GM18868 (cell line): ENCODE measurements around the gene SBK2.
"Not testable (repeated sequence)": the region's sequence is repeated elsewhere in the genome, so short reads cannot be mapped to it uniquely, and the experiment has no call there.

ENCODE experiments used
- ATAC-seq: cut with Tn5 transposase; IDR thresholded peaks from one replicate; pipeline ENCODE4 v1.9.1; 2021; ENCODE audit warnings: mild to moderate bottlenecking, moderate library complexity; ENCODE audit not compliant: unreplicated experiment

SBK2 gene

DNA sequence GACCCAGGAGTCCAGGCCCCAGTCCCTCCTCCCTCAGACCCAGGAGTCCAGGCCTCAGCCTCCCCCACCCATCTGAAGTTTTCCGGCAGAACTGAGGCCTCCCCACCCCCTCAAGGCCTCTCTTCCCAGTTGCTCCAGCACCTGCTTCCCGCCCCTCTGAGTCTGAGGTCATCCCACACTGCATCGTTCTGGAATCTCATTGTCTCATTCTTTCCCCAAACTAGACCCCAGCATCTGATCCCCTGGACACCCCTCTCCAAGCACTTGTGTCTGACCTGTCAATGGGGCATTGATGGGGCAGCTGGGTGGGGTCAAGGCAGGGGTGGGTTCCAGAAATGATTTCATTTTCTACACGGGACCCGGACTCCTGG is 793 bp upstream of the SBK2 start:
- ATAC-seq = no peak

DNA sequence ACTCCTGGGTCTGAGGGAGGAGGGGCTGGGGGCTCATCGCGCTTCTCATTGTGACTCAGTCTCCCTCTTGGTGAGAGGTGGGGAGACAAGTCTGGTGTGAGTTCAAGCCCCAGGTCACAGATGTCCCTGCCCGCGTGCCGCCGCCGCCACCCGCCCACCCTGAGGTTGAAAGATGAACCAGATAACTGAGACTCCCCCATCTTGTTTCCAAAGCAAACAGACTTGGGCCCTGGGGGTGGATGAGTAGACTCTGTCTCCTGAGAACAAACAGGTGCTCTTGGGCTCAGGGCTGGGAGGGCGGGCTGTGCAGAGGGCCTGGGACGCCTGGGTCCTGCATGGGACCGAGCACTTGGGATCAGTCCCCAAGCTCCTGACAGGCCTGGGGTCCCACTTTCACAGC is 567 bp downstream of the SBK2 start:
- no peak for ATAC-seq

DNA sequence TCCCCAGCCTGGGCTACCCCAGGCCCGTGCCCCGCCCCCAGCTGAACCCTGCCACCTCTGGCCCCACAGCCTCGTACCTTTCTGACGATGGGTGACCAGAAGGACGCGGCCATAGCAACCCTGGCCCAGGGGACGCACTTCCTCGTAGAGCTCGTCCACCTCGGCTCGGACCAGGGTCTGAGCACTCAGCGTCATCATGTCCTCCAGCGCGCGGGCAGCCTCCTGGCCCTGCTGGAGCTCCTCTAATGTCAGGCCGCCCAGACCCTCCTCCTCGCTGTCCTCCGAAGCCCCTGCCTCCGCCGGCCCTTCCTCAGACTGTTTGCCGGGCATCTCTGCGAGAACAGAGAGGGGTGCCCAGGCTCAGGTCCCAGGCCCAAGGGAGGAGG is 975 bp downstream of the SBK2 start:
- no peak for ATAC-seq

DNA sequence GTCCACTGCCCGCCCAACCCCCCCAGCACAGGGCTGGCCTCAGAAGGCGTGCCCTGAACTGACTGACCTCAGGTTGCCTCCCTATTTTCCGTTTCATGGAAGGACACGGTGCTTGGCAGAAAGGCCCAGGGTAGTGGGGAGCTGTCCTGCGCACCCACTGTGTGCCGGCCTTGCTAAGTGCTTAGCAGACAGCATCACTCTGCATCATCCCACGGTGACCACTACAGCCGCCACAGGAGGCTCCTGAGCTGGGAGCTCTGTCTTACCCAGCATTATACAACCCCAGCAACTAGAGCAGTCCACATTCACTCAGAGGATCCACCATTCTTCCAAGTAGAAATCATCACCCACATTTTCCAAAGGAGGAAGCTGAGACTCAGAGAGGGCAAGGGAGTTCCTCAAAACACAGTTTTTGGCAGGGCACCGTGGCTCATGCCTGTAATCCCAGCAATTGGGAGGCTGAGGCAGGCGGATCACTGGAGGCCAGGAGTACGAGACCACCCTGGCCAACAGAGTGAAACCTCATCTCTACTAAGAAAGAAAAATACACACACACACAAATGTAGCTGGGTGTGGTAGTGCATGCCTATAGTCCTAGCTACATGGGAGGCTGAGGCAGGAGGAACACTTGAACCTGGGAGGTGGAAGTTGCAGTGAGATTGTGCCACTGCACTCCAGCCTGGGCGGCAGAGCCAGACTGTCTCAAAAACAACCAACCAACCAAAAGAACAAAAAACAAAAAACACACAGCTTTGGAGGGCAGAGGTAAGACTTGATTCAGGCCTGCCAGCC is 1.6 kb downstream of the SBK2 start:
- no peak for ATAC-seq

DNA sequence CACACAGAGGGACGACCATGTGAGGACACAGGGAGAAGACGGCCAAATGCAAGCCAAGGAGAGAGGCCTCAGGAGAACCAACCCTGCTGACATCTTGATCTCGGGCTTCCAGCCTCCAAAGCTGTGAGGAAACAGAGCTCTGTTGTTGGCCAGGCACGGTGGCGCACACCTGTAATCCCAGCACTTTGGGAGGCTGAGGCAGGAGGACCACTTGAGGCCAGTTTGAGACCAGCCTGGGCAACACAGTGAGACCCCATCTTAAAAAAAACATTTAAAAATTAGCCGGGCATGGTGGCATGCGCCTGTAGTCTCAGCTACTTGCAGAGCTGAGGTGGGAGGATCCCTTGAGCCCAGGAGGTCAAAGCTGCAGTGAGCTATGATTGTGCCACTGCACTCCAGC is 2.7 kb downstream of the SBK2 start:
- not testable (repeated sequence) for ATAC-seq

DNA sequence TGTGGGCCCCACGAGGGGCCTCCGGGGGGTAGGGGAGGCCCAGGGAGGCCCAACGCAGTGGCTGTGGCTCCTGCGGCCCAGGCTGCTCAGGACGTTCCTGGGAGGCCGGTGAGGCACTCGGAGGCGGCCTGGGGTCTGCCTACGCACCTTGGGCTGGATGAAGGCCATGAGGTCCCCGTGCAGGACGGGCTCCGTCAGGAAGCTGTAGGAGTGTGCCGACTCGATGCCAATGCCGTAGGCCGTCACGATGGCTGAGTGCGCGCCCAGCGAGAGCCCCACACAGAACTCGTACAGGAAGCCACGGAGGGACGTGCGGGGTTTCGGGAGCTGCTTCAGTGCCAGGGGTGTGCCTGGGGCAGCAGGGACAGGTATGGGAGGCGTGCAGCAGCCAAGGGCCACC is 5.9 kb downstream of the SBK2 start:
- no peak for ATAC-seq

DNA sequence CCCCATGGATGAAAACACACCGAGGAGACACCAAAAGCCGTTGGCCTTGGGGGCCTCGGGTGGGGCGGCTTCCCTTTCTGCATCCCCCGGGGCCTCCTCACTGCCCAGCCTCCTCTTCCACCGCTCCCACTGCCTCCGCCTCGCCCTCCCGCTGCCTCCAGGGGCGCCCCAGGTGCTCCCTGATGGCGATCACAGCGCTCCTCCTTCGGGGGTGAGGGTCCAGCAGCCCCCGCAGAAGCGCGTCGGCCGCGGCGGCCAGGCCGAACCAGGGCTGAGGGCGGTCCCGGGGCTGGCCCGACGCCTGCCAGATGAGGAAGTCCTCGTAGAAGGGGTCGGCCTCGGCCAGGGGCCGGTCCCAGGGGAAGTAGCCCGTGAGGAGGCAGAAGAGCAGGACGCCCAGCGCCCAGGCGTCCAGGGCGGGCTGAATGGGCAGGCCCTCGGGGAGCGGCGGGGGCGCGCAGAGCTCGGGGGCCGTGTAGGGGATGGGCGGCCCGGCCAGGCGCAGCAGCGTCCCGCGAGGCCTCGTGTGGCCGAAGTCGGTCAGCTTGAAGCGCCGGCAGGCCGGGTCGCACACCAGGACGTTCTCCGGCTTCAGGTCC is 7.2 kb downstream of the SBK2 start:
- no peak for ATAC-seq

DNA sequence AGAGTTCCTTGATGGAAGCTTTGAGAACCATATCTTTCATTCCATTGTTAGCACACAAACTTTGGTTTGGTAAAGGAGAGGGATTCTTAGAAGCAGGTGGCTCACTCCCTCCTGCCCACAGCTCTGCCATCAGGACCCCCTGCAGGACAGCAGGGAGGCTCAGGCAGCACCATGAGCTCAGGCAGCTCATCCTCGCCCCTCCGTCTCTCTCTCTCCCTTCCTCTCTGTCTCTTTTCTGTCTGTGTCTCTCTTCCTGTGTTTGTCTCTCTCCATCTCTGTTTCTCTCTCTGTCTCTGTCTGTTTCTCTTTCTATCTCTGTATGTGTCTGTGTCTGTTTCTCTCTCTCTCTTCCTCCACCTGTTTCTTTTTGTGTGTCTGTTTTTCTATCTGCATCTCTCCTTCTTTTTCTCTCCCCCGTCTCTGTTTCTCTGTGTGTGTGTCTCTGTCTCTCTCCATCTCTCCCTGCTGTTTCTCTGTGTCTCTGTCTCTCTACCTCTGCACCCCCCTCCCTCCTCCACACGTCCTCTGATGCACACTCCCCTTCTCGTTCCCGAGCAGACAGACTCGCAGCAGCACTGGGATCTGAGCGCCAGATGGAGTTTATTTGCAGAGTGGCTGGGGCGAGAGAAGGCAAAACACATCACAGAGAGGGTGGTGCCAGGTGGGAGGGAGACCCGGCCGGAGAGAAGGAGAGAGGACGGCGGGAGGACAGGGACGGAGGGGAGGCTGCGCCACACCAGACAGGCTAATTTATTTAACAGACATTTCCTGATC is 8.7 kb downstream of the SBK2 start:
- no peak for ATAC-seq

DNA sequence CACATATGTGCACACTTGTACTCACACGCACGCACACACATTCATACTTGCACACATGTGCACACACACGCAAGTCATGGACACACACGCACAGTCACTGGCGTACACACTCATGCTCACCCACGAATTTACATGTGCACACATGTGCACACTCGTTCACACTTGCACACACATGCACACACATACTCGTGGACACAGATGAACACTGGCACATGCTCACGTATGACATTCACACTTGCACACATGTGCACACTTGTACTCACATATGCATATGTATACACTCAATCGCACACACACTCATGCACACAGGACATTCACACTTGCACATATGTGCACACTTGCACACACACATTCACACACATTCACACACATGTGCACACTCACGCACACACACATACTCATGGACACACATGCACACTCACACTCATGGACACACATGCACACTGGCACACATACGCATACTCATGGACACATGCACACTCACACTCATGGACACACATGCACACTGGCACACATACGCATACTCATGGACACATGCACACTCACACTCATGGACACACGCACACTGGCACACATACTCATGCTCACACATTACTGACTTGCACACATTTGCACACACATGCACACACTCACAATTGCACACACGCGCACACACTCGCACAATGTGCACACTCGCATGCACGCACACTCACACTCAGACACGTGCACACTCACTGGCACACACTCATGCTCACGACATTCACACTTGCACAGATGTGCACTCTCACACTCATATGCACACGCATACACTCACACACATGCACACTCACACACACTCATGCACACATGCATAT is 9.5 kb downstream of the SBK2 start:
- no peak for ATAC-seq

DNA sequence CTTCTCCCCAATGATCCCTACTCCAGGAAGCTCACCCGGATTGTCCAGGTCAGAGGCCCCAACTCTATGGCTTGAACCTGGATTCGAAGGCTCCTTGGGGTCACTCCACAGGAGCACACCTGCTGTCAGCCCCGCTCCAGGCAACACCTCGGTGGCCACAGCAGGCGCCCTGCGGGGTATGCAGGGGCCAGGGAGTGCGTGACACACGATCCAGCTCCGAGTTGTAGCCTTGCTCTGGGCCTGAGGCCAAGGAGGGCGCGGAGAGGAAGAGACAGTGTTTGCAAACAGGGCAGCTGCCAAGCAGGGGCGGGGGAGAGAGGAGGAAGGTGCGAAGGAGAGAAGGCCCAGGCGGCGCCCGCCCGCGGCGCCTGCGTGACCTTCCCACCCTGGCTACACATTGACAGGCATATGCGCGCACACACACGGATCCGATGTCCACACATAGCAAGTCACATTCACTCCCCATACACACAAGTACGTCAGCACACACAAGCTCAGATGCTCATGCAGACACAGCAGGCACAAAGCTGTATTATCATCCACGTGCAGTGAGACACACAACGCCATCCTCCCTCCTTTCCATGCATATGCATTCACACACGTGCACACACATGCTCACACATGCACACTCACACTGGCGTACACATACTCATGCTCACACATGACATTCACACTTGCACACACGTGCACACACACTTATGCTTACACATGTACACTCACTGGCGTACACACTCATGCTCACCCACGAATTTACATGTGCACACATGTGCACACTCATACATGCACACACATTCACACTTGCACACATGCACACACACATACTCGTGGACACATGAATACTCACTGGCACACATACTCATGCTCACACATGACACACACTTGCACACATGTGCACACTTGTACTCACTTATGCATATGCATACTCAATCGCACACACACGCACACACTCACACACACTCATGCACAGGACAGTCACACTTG is 10.4 kb downstream of the SBK2 start:
- no peak for ATAC-seq

DNA sequence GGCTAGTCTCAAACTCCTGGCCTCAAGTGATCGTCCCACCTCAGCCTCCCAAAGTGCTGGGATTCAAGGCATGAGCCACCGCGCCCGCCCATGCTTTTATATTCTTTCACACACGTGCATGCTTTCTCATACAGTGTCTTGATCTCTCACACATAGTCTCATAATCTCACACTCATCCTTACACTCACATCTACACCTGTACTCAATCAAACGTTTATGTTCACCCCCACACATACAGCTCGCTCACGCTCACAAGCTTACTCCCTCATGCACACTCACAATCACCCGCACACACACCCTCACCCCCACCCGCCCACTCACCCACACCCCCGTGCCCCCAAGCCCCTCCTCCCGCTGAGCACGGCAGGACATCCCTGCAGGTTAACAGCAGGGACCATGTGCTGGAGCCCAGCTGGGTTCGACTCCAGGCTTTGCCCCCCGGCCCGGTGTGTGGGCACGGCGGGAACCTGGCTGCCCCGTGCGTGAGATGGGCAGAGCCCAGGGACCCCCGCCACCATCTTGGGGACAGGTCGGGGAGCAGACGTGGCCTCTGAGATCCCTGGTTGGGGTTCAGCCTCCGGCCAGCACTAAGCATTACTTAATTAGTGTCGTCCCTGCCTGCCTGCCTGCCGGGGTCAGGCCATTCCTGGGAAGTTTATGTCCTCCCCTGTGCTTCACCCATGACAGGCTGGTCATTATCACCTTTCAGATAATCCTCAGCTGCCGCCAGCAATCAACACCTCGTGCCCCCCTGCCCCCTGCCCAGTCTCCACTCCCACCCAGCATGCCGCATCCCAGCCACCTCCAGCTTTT is 11.4 kb downstream of the SBK2 start:
- ATAC-seq = no peak

DNA sequence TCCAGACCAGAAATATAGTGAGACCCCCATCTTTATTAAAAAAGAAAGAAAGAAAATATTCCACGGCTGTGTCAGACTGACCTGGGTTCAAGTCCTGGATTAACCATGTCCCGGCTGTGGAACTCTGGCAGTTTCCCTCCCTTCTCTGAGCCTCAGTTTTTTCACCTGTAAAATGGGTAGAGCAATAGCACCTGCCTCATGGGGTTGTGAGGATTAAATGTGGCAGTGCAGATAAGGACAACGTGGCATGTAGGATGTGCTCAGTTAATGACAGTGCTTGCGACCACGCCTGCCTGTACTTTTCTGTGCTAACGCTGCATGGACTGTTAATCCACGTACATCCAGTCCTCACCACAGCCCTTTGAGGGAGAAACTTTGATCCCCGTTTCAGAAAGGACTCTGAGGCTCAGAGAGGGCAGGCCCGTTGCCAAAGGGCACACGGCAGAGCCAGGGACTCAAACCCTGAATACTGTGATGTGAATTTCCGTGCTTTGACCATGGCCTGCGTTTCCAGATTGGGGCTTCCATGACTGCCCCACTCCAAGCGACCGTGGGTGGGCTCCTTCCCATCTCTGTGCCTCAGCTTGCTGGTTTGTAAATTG is 16.1 kb downstream of the SBK2 start:
- no peak for ATAC-seq

DNA sequence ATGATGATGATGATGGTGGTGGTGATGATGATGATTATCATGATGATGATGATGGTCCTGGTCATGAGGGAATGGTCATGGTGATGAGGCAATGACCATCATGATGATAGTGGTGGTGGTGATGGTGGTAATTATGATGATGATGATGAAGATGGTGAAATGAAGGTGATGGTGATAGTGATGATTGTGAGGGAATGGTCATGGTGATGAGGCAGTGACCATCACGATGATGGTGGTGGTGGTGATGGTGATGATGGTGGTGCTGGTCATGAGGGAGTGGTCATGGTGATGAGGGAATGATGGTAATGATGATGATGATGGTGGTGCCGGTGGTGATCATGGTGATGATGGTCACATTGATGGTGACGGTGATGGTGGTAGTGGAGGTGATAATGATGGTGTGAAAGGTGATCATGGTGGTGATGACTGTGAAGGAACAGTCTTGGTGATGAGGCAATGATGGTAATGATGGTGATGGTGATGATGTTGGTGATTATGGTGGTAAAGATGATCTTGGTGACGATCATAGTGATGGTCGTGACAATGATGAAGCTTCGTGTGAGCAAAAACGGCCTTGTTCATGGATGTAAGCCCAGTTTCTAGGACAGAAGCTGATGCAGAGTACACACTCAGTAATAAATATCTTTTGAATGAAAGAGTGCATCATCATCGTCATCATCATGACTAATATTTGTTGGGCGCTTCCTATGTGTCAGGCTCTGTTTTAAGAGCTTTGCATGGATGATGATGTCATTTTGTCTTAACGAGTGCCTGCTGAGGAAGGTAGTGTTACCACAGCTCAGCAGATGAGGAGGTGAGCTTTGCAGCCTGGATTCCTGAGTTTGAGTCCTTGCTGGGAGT is 17.3 kb downstream of the SBK2 start:
- no peak for ATAC-seq

DNA sequence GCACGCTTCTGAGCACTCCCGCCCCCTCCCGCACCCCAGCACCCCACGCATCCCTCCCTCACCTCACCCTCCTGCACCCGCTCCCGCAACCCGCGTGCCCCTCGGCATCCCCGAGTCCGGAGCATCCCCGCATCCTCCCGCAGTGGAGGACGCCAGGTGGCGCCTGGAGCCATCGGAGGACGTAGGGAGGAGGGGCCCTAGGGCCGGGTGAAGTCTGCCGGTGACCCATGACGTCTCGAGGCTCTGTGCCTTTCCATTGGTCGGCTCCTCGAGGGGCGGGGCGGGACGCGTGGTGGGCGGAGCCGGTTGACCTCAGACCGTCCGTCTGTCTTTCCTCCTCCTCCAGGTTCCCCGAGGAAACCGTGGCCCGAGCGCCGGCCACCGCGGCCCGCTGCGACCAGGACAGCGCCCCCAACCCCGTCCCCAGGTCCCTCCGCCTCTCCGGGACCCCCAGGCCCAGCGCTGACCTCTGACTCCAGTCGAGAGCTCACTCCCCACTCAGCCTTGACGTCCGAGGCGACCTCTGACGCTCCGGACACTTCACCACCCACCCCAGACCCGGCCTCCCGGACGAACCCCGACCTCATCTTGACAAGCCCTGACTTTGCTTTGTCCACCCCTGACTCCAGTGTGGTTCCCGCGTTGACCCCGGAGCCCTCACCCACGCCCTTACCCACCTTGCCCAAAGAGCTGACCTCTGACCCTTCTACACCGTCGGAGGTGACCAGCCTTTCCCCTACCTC is 19.9 kb downstream of the SBK2 start:
- ATAC-seq = peak; percentile 93

DNA sequence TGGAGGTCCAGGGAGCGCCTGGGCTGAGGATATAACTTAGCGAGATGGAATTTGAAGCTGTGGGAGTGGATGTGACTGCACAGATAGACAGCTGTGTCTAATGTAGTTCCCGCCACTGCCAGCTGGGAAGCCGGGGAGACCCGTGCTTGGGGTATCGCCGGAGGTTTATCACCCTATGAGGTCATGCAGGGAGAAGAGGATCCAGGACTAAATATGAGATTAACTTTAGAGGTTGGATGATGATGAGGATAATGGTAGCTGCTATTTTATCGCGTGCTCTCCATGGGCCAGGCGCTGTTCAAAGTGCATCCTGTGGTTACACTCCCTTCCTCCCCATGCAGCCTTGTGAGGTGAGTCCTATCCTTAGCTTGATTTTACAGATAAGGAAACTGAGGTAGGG is 28.8 kb downstream of the SBK2 start:
- ATAC-seq = no peak

DNA sequence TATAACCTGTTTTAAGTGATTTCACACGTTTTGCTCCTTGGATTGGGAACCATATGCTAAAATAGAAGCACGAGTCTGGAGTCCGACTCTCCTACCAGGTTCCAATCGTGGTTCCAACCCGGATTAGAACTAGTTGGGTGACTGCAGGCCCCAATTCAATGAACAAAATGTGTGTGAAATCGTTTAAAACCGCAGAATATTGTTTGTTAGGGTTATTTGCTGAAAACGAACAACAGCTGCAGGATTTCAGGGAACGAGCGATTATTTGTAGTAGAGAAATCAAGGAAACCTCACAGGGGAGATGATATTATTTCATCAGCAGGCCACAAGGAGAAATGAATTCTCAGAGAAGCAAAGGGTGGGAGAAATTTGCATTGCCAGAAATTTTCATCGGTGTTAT is 32.0 kb downstream of the SBK2 start:
- no peak for ATAC-seq

DNA sequence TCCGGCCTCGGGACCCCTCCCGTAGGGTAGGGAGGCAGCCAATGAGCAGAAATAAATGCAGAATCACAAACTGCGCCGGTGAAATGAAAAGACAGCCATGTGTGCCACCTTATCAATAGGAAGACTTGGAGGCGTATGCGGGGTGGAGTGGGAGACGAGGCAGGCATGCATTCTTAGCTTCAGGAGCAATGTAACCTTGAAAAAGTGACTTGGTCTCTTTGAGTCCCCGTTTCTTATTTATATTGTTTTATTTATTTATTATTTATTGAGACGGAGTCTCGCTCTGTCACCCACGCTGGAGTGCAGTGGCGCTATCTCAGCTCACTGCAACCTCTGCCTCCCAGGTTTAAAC is 32.7 kb downstream of the SBK2 start:
- ATAC-seq = no peak
